Left ventricle myocardium inferior (tissue), 1 donor: ENCODE results near the gene METTL8. TPM values are rescaled to one million over a fixed set of nuclear protein-coding genes. Genes with fewer than 3 reads are reported as not detected.

Experiments
- DNase-seq: peaks from one replicate; pipeline ENCODE4 v3.0.0-alpha.2; 2020
- H3K27ac ChIP-seq: fragments of 200-600 bp; replicated peaks from 2 replicates; pipeline ENCODE4 v1.8.0; 2021
- H3K27me3 ChIP-seq: fragments of 200-600 bp; 2 replicates; pipeline ENCODE4 v1.8.0; 2021; ENCODE audit warnings: low read depth
- H3K36me3 ChIP-seq: fragments of 200-600 bp; 2 replicates; pipeline ENCODE4 v1.8.0; 2021
- H3K4me1 ChIP-seq: fragments of 200-600 bp; 2 replicates; pipeline ENCODE4 v1.8.0; 2021
- H3K4me3 ChIP-seq: fragments of 200-600 bp; 2 replicates; pipeline ENCODE4 v1.8.0; 2021; ENCODE audit warnings: mild to moderate bottlenecking, moderate library complexity
- H3K9me3 ChIP-seq: fragments of 200-600 bp; replicated peaks from 2 replicates; pipeline ENCODE4 v1.8.0; 2021
- CTCF ChIP-seq: fragments of 200-600 bp; IDR thresholded peaks from 2 replicates; pipeline ENCODE4 v1.8.0; 2021; ENCODE audit warnings: antibody characterized with exemption, mild to moderate bottlenecking, borderline replicate concordance
- intact Hi-C: fragments of 100-400 bp; cut with micrococcal nuclease; formaldehyde crosslinking; loops from one replicate; pipeline ENCODE4 v1.11.0; 2022
- total RNA-seq: library from RNA; stranded (reverse); fragmentation: NEBNext Ultra II Directional; extraction: Animal tissue kit (Norgen Biotek cat#: 25700); gene quantifications from one replicate; pipeline ENCODE4 v1.2.1, GENCODE V29; 2021
- donor health status: DM: no; HTN: yes; CAD: no; lungs with severe emphysema.

The METTL8 gene
- total RNA-seq, 1 donor from 2014 or later = 10.4 TPM

GRCh38 chr2:171401947-171402346 lies 31.8 kb downstream of the METTL8 start:
- no peak overlapping the region for H3K27ac ChIP-seq
- H3K9me3 ChIP-seq = peaks cover 24% of the 10 kb centered on the region
- no peak overlapping the region for H3K4me3 ChIP-seq
- intact Hi-C loops = no loop called here
- H3K4me1 ChIP-seq = no peaks in the 10 kb centered on the region
- TF ChIP-seq CTCF = no peak
- no peak for DNase-seq
- no peaks in the 10 kb centered on the region for H3K27me3 ChIP-seq
- H3K36me3 ChIP-seq = no peaks in the 10 kb centered on the region

- no peak overlapping the region for H3K27ac ChIP-seq
- intact Hi-C loops = no loop called here
Measured at GRCh38 chr2:171400395-171400794, 33.4 kb downstream of the METTL8 start.

GRCh38 chr2:171399292-171399691 lies 34.5 kb downstream of the METTL8 start:
- intact Hi-C loops = no loop called here
- Histone ChIP-seq H3K27me3 (no peaks in the 10 kb centered on the region), H3K9me3 (peaks cover 25% of the 10 kb centered on the region), H3K27ac (no peak overlapping the region), H3K4me1 (no peaks in the 10 kb centered on the region), H3K36me3 (no peaks in the 10 kb centered on the region), H3K4me3 (no peak overlapping the region)
- no peak for DNase-seq
- TF ChIP-seq CTCF = no peak

More at GRCh38 chr2:171400395-171400794, 33.4 kb downstream of the METTL8 start:
- H3K9me3 ChIP-seq = peaks cover 25% of the 10 kb centered on the region
- DNase-seq = no peak
- no peaks in the 10 kb centered on the region for H3K27me3 ChIP-seq
- H3K36me3 ChIP-seq = no peaks in the 10 kb centered on the region
- H3K4me1 ChIP-seq = no peaks in the 10 kb centered on the region
- TF ChIP-seq CTCF = no peak
- no peak overlapping the region for H3K4me3 ChIP-seq

DNA sequence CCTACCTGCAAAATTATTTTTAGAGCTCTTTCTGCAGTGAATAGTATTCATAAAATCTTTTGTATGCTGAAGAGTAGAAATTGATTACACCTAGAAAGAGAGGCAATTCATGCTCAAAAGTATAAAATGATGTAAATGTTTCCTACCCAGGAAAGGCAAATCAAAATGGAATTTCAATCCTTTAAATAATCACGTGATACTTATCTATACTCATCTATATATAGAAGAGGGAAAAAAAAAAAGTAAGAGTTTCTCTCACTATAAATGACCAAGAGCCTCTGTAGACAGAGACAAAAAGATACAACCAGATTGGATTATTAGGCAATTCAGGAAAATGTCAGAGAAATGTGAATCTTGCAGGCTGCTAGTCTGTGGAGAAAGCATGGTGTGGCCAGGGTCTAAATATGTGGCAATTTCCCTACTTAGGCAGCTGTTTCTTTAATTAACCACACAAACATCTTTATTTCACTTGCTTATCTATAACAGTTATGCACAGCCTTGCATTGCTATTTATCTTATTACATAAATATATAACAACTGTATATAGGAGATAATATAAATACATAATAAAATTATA lies 39.5 kb downstream of the METTL8 start:
- peaks cover 13% of the 10 kb centered on the region for H3K9me3 ChIP-seq
- no peaks in the 10 kb centered on the region for H3K27me3 ChIP-seq
- H3K27ac ChIP-seq = no peak overlapping the region
- peaks cover 4% of the 10 kb centered on the region for H3K4me1 ChIP-seq
- no peak for TF ChIP-seq CTCF
- intact Hi-C loops = no loop called here
- H3K36me3 ChIP-seq = no peaks in the 10 kb centered on the region
- no peak overlapping the region for H3K4me3 ChIP-seq
- DNase-seq = no peak

GRCh38 chr2:171393487-171393886 lies 40.3 kb downstream of the METTL8 start:
- no peak overlapping the region for H3K4me3 ChIP-seq
- H3K9me3 ChIP-seq = peaks cover 13% of the 10 kb centered on the region
- H3K36me3 ChIP-seq = no peaks in the 10 kb centered on the region
- no peak for DNase-seq
- intact Hi-C loops = no loop called here
- no peak overlapping the region for H3K27ac ChIP-seq
- H3K27me3 ChIP-seq = no peaks in the 10 kb centered on the region
- TF ChIP-seq CTCF = no peak
- peaks cover 4% of the 10 kb centered on the region for H3K4me1 ChIP-seq

GRCh38 chr2:171391532-171391931 lies 42.3 kb downstream of the METTL8 start:
- no peak for TF ChIP-seq CTCF
- peaks cover 4% of the 10 kb centered on the region for H3K4me1 ChIP-seq
- no peaks in the 10 kb centered on the region for H3K27me3 ChIP-seq
- intact Hi-C loops = no loop called here
- H3K36me3 ChIP-seq = no peaks in the 10 kb centered on the region
- H3K9me3 ChIP-seq = no peaks in the 10 kb centered on the region
- DNase-seq = no peak
- no peak overlapping the region for H3K4me3 ChIP-seq
- H3K27ac ChIP-seq = no peak overlapping the region
